Natural killer cell treated with Interleukin-12 subunit alpha and Interleukin-12 subunit beta and Interleukin-15 and Interleukin-18, amount 100 ng/mL, for 72 hours (primary cell): ENCODE data around the gene TINCR. TPM values are rescaled to one million over a fixed set of nuclear protein-coding genes. Genes with fewer than 3 reads are reported as not detected.
"Not testable (repeated sequence)": the region's sequence is repeated elsewhere in the genome, so short reads cannot be mapped to it uniquely, and the experiment has no call there.

Experiments
- ATAC-seq, 2 donors: fragments of 150-1000 bp; cut with Tn5 transposase in 1 of 2; sonication (Bioruptor Pico), chemical (Tn5 transposase) in 1 of 2; 2 replicates each; pipeline ENCODE4 v1.10.0; 2021
- DNase-seq: peaks from one replicate; pipeline ENCODE4 v3.0.0; 2022; ENCODE audit warnings: low spot score
- H3K27ac Mint-ChIP-seq, 2 donors: 1 replicate in 1 of 2; 2 replicates in 1 of 2; pipeline ENCODE4 v1.8.0; 2022; ENCODE audit warnings: mixed read lengths in 2 of 2, mild to moderate bottlenecking in 1 of 2, moderate library complexity in 1 of 2
- H3K27me3 Mint-ChIP-seq, 2 donors: 1 replicate in 1 of 2; 2 replicates in 1 of 2; pipeline ENCODE4 v1.8.0; 2022; ENCODE audit warnings: mixed read lengths in 2 of 2
- H3K36me3 Mint-ChIP-seq: one replicate; pipeline ENCODE4 v1.8.0; 2022; ENCODE audit warnings: mixed read lengths
- H3K4me1 Mint-ChIP-seq, 2 donors: 1 replicate in 1 of 2; 2 replicates in 1 of 2; pipeline ENCODE4 v1.8.0; 2022; ENCODE audit warnings: low read depth in 2 of 2, mixed read lengths in 2 of 2, mild to moderate bottlenecking in 1 of 2
- H3K4me3 Mint-ChIP-seq: one replicate; pipeline ENCODE4 v1.8.0; 2022; ENCODE audit warnings: mixed read lengths
- H3K9me3 Mint-ChIP-seq: 2 replicates; pipeline ENCODE4 v1.8.0; 2022; ENCODE audit warnings: mixed read lengths
- total RNA-seq, 2 donors: library from RNA; stranded (reverse); gene quantifications; one replicate each; pipeline ENCODE4 v1.2.3, GENCODE V29; 2022

Gene TINCR
- 1 to 10 TPM in 1 of 2 donors, under 1 TPM in 1; 0.57 to 2.6 TPM for total RNA-seq

- ATAC-seq (no peak), DNase-seq (no peak)
- no peaks in the 10 kb centered on the region for H3K36me3 Mint-ChIP-seq
- no peaks in the 10 kb centered on the region for H3K4me1 Mint-ChIP-seq
- no peak within 1 kb of the TSS for H3K27ac Mint-ChIP-seq
- no peaks in the 10 kb centered on the region for H3K9me3 Mint-ChIP-seq
- H3K27me3 Mint-ChIP-seq: peaks cover 0 to 6% of the 10 kb centered on the region in 2 donors
- H3K4me3 Mint-ChIP-seq: no peak within 1 kb of the TSS
These were observed at the start of gene TINCR for GRCh38 chr19:5567360-5567969. Gene TINCR (minus strand): TSS chr19:5567953.

GRCh38 chr19:5617080-5617479 lies 49.3 kb upstream of the TINCR start:
- H3K27me3 Mint-ChIP-seq: no peaks in the 10 kb centered on the region
- peaks cover 46% of the 10 kb centered on the region for H3K36me3 Mint-ChIP-seq
- ATAC-seq (no peak), DNase-seq (no peak)
- no peak overlapping the region for H3K4me3 Mint-ChIP-seq
- no peak overlapping the region for H3K27ac Mint-ChIP-seq
- H3K9me3 Mint-ChIP-seq: no peaks in the 10 kb centered on the region
- H3K4me1 Mint-ChIP-seq: peaks cover 31 to 33% of the 10 kb centered on the region in 2 donors

GRCh38 chr19:5615756-5616327 lies 48.1 kb upstream of the TINCR start:
- DNase-seq: no peak
- Mint-ChIP-seq H3K27me3 (no peaks in the 10 kb centered on the region), H3K4me1 (peaks cover 24 to 25% of the 10 kb centered on the region in 2 donors), H3K9me3 (no peaks in the 10 kb centered on the region), H3K4me3 (no peak overlapping the region), H3K27ac (no peak overlapping the region), H3K36me3 (peaks cover 49% of the 10 kb centered on the region)
- ATAC-seq: no peak

- H3K27ac Mint-ChIP-seq: peak overlapping the region in 1 of 2 donors; percentile 8
- H3K36me3 Mint-ChIP-seq: peaks cover 44% of the 10 kb centered on the region
- H3K4me3 Mint-ChIP-seq: no peak overlapping the region
- H3K9me3 Mint-ChIP-seq: no peaks in the 10 kb centered on the region
- ATAC-seq (no peak), DNase-seq (no peak)
- H3K27me3 Mint-ChIP-seq: no peaks in the 10 kb centered on the region
- H3K4me1 Mint-ChIP-seq: peaks cover 9 to 10% of the 10 kb centered on the region in 2 donors
These were observed 45.4 kb upstream of the TINCR start for GRCh38 chr19:5612891-5613865.

GRCh38 chr19:5609881-5610448 lies 42.2 kb upstream of the TINCR start:
- H3K36me3 Mint-ChIP-seq: peaks cover 58% of the 10 kb centered on the region
- ATAC-seq: no peak
- no peaks in the 10 kb centered on the region for H3K27me3 Mint-ChIP-seq
- H3K4me1 Mint-ChIP-seq: peaks cover 17 to 20% of the 10 kb centered on the region in 2 donors
- DNase-seq: no peak
- no peak overlapping the region for H3K27ac Mint-ChIP-seq
- H3K9me3 Mint-ChIP-seq: no peaks in the 10 kb centered on the region
- no peak overlapping the region for H3K4me3 Mint-ChIP-seq

GRCh38 chr19:5608766-5609165 lies 41.0 kb upstream of the TINCR start:
- not testable (repeated sequence) for ATAC-seq, H3K27me3 Mint-ChIP-seq, H3K27ac Mint-ChIP-seq, H3K4me3 Mint-ChIP-seq, H3K9me3 Mint-ChIP-seq, DNase-seq
- H3K4me1 Mint-ChIP-seq: peaks cover 17 to 20% of the 10 kb centered on the region in 2 donors
- H3K36me3 Mint-ChIP-seq: peaks cover 54% of the 10 kb centered on the region

- no peaks in the 10 kb centered on the region for H3K9me3 Mint-ChIP-seq
- H3K4me3 Mint-ChIP-seq: no peak overlapping the region
- H3K4me1 Mint-ChIP-seq: peaks cover 16 to 17% of the 10 kb centered on the region in 2 donors
- no peak for DNase-seq
- peak overlapping the region in 1 of 2 donors; percentile 38 for H3K27ac Mint-ChIP-seq
- no peaks in the 10 kb centered on the region for H3K27me3 Mint-ChIP-seq
- ATAC-seq: no peak
- H3K36me3 Mint-ChIP-seq: peaks cover 49% of the 10 kb centered on the region
These were observed 40.5 kb upstream of the TINCR start for GRCh38 chr19:5608291-5608690.

GRCh38 chr19:5607318-5608275 lies 39.8 kb upstream of the TINCR start:
- DNase-seq: no peak
- no peaks in the 10 kb centered on the region for H3K27me3 Mint-ChIP-seq
- no peak for ATAC-seq
- H3K27ac Mint-ChIP-seq: peak overlapping the region in 1 of 2 donors; percentile 38
- H3K4me1 Mint-ChIP-seq: peaks cover 12 to 19% of the 10 kb centered on the region in 2 donors
- H3K36me3 Mint-ChIP-seq: peaks cover 43% of the 10 kb centered on the region
- no peak overlapping the region for H3K4me3 Mint-ChIP-seq
- no peaks in the 10 kb centered on the region for H3K9me3 Mint-ChIP-seq

- no peak for ATAC-seq
- Mint-ChIP-seq H3K4me3 (no peak overlapping the region), H3K27me3 (no peaks in the 10 kb centered on the region), H3K36me3 (peaks cover 37% of the 10 kb centered on the region), H3K9me3 (no peaks in the 10 kb centered on the region), H3K4me1 (peaks cover 12 to 21% of the 10 kb centered on the region in 2 donors), H3K27ac (peak overlapping the region in 1 of 2 donors; percentile 51)
- no peak for DNase-seq
These were observed 37.6 kb upstream of the TINCR start for GRCh38 chr19:5605362-5605761.

- Mint-ChIP-seq H3K36me3 (peaks cover 49% of the 10 kb centered on the region), H3K4me3 (no peak overlapping the region)
These were observed 35.9 kb upstream of the TINCR start for GRCh38 chr19:5603626-5604025.

GRCh38 chr19:5600797-5601196 lies 33.0 kb upstream of the TINCR start:
- Mint-ChIP-seq H3K4me1 (peaks cover 9 to 14% of the 10 kb centered on the region in 2 donors), H3K36me3 (peaks cover 40% of the 10 kb centered on the region), H3K9me3 (no peaks in the 10 kb centered on the region), H3K27me3 (no peaks in the 10 kb centered on the region), H3K27ac (no peak overlapping the region), H3K4me3 (no peak overlapping the region)
- ATAC-seq (no peak), DNase-seq (no peak)

More at GRCh38 chr19:5603626-5604025, 35.9 kb upstream of the TINCR start:
- ATAC-seq (no peak), DNase-seq (no peak)
- Mint-ChIP-seq H3K4me1 (peaks cover 12 to 26% of the 10 kb centered on the region in 2 donors), H3K27me3 (no peaks in the 10 kb centered on the region), H3K27ac (no peak overlapping the region), H3K9me3 (no peaks in the 10 kb centered on the region)

- Mint-ChIP-seq H3K36me3 (peaks cover 36% of the 10 kb centered on the region), H3K9me3 (no peaks in the 10 kb centered on the region), H3K27me3 (no peaks in the 10 kb centered on the region), H3K27ac (no peak overlapping the region), H3K4me3 (no peak overlapping the region), H3K4me1 (peaks cover 5 to 6% of the 10 kb centered on the region in 2 donors)
- no peak for ATAC-seq
- DNase-seq: no peak
These were observed 28.0 kb upstream of the TINCR start for GRCh38 chr19:5595745-5596144.

GRCh38 chr19:5595129-5595528 lies 27.4 kb upstream of the TINCR start:
- Mint-ChIP-seq H3K9me3 (no peaks in the 10 kb centered on the region), H3K27ac (no peak overlapping the region), H3K36me3 (peaks cover 32% of the 10 kb centered on the region), H3K4me1 (peaks cover 3 to 5% of the 10 kb centered on the region in 2 donors), H3K4me3 (no peak overlapping the region), H3K27me3 (no peaks in the 10 kb centered on the region)
- no peak for DNase-seq
- ATAC-seq: no peak
